ENCODE data around the gene ACP7.
"Not testable (repeated sequence)": the region's sequence is repeated elsewhere in the genome, so short reads cannot be mapped to it uniquely, and the experiment has no call there.

ACP7 gene

DNA sequence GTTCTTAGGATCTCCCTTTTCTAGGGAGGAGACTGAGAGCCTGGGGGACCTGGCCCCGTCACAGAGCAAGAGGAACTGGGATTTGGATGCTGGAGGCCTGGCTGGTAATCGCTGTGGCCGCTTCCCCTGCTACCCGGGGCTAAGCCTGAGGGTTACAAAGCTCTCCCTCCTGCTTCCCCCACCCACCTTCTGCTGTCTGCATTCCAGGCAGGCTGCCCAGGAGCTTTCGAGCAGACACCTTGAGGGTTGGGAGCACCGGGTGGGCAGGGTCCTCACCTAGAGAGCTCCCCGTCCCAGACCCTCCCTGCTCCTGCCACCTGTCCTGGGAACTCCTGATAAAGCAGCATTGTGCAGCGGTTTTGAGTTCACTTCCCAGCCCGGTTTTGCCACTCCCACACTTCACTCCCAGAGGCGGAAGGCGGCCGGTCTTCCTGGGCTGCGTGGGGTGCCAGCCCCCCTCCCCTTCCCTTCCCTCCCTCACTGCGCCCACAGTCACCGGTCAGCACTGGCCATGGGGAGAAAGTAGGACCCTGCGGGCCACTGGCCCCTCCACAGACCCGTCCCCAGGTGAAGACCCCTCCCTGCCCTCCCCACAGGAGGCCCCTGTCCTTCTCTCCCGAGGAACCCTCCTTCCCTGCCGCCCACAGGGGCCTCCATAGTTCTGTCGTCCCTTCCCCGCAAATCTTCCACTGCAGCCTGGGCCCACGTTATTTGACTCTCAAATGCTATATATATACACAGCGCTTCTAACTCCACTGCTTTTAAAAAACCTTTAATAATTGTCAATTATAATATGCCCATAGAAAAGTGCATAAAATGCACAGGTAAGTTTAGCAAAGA, 49.5 kb downstream of the ACP7 start:
- no peak for DNase-seq

DNA sequence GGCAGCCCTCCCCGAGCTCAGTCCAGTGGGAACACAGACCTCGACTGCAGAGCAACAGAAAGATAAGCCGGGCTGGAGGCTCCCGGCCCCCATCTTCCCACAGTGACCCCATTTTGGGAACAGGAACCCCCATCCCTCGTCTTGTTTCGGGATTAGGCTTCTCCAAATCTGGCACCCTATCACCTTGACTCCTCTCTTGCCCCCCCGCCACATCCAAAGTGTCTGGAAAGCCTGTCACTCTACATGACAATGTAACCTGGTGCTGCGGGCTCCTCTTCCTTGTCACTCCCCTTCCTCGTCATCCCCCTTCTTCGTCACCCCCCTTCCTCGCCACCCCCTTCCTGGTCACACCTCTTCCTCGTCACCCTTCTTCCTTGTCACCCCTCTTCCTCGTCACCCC, 51.5 kb downstream of the ACP7 start:
- no peak for DNase-seq

DNA sequence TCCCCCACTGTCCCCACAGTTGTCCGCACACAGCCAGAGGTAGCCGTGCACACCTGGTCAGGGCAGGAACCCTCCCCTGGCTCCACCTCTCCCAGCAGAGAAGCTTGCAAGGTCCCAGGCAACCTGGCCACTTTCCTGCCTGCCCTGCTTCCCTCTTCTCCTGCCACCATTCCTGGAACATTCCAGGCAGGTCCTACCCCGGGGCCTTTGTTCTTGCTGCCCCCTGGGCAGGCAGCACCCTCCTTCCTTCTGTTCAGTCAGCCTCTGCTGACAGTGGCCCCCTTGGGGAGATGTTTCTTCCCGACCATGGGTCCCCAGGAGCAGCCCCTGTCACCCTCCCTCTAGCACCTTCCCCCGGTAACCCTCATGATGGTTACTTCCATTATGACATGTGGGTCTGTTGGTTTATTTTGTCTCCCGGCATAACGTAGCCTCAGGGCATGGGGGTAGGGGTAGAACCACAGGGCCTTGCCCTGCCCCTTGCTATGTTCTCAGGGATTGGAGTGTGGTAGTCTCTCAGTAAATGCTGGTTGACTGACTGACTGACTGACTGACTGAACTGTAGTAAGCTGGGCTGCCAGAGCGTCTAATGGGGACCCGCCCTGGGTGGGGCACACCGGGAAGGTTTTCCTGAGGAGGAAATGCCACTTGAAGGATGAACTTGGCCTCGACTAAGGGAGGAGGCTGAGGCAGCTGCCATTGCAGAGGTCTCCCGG, 52.2 kb downstream of the ACP7 start:
- DNase-seq = no peak

DNA sequence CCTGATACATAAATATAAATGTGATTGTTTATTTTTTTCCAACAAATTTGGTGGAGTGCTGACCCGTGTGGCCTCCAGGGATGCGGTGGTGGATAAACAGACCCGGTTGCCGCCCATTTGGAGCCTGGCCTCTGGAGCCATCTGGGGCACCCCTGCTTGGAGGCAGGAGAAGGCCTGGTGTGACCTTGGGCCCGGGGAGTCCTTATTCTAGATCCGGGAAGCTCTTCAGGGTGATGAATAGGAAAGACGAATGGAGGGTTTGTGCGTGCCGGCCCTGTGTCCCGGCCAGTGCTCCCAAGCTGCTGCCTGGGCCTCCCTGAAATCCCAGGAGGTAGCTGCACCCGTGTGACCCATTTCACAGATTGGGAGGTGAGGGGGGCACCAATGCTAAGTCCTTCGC, 53.0 kb downstream of the ACP7 start:
- DNase-seq = no peak

DNA sequence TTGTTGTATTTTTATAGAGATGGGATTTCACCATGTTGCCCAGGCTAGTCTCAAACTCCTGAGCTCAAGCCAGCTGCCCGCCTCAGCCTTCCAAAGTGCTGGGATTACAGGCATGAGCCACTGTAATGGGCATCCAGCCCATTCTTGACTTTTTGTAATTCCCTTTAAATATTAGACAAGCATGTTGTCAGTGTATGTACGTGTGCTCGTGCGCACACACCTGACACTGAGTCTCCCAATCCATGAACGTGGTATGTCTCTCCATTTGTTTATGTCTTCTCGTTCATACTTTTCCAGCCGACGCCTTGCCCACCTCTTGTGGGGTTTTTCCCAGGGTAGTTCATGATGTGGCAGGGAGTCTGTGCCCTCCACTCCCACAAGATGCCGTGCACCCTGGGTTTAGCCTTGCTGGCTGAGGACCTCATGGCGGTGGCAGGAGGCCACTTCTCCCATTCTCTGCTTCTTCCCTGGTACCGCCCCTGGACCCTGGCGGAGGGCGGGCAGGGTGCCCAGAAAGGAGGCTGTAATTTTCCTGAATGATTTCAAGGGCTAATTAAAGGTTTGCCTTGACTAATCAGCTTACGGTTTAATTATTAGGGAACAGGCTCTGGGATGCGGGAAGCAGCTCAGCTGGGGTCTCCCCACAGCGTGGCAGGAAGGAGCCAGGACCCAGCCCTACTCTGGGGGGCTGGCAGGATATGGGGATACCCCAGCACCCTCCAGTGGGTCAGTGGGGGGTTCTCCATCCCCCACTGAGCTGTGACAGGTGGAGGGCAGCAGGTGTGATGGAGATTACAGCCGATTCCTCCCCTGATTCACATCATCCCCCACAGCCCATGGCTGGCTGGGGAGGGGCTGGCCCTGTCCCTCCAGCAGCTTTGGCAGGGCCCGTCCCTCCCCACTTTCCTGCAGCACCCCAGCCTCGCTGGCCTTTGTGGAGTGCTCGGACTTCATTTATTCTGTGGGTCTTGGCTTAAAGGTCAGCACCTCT, 54.3 kb downstream of the ACP7 start:
- peak; percentile 31 for DNase-seq

DNA sequence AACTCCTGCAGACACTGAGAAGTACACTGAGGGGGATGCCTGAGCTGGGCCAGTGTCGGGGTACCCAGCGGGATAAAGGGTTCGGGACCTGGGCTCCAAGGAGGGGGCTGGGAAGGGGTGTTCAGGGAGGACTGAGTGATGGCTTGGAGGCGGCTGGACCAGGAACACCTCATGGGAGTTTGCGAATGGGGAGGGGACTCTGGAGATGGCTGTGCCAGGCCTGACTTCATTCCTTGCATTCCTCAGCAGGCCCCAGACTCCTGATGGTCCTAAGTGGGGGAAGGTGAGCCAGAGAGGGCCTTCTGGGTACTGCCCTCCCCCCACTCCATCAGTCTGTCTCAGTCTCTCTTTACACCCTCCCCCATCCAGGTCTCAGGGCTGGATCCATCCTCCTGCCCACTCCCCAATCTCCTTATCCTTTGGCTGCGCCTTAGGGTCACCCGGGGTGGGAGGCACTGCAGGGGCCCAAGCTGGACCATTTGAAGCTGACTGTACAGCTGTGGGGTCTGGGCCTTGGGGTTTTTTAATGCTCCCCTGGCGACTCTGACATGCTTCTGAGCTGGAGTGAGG, 55.2 kb downstream of the ACP7 start:
- DNase-seq = no peak

DNA sequence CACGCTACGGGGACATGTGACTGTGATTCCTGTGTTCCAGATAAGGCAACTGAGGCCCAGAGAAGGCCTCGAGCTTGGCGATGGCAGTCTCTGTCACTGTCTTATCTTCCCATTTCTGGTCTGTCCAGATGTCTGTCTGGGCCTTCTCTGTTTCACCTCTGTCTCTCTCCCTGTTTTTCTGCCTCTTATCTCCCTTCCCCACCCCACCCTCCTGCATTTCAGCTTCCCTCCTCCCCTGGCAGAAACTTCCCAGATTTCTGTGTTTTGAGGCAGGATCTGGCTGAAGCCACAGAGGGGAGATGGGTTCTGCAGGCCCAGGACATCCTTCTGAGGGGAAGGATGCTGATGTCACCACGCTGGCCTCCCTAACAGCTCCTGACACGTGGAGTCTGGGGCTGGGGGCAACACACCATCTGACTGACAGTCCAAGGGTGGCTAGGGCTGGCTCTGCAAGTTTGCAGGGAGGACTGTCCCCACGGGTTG, 55.8 kb downstream of the ACP7 start:
- no peak for DNase-seq

DNA sequence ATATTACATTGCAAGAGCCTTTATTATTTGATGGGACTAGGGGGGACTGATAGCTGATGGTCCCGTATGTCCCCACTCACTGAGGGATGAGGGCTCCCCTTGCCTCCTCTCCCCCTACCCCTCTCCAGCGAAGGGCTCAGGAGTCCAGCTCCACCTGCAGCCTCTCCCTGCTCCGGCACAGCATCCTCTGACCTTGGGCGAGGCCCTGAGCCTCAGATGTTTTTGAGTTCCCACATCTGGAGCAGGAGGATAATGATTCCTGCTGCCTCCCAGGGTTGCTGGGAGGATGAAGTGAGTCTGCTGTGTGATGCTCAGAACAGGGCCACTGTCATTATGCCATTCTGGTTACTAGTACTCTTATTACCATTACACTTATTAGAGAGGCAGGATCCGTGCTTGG, 56.4 kb downstream of the ACP7 start:
- no peak for DNase-seq

DNA sequence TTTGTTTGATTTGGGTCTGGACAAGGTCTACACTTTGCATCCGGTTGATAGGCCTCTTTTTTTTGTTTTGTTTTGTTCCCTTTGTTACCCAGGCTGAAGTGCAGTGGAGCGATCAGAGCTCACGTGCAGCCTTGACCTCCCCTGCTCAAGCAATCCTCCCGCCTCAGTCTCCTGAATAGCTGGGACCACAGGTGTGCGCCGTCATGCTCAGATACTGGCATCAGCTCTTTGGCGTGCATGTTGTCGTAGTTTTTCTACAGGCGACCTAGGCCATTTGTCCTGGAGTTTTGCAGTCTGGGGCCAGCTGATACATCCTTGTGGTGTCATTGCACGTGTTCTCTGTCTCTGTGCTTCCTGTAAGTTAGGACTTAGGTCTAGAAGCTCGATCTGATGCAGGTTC, 57.8 kb downstream of the ACP7 start:
- DNase-seq = no peak

DNA sequence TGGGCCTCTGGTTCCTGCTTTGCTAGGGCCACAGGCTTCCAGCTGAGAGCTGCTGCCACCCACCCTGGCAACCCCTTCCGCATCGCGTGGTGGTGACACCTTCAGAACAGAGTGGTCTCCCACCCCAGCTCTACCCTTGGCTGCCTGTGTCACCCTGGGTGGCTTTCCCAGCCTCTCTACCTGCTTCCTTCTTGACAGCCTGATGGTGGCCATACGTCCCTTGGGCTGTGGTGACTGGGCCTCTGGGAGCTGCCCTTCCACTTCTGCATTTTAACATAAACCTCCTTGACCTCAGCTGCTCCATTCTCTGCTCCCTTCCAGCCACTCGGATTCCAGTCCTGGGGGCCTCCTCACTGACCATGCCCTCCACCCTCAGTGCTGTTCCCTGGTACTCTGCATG, 58.5 kb downstream of the ACP7 start:
- no peak for DNase-seq

DNA sequence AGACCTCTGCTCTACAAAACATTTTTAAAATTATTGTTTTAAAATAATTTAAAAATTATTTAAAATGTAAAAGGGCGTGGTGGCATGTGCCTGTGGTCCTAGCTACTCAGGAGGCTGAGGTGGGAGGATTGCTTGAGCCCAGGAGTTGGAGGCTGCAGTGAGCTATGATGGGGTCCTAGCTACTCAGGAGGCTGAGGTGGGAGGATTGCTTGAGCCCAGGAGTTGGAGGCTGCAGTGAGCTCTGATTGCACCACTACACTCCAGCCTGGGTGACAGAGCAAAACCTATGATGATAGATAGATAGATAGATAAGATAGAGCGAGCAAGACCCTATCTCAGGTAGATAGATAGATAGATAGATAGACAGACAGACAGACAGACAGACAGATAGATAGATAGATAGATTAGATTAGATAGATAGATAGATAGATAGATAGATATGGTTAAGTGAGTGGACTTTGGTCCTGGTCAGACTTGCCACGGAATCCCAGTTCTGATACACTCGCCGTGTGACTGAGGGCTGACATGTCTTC, 59.7 kb downstream of the ACP7 start:
- DNase-seq = not testable (repeated sequence)

DNA sequence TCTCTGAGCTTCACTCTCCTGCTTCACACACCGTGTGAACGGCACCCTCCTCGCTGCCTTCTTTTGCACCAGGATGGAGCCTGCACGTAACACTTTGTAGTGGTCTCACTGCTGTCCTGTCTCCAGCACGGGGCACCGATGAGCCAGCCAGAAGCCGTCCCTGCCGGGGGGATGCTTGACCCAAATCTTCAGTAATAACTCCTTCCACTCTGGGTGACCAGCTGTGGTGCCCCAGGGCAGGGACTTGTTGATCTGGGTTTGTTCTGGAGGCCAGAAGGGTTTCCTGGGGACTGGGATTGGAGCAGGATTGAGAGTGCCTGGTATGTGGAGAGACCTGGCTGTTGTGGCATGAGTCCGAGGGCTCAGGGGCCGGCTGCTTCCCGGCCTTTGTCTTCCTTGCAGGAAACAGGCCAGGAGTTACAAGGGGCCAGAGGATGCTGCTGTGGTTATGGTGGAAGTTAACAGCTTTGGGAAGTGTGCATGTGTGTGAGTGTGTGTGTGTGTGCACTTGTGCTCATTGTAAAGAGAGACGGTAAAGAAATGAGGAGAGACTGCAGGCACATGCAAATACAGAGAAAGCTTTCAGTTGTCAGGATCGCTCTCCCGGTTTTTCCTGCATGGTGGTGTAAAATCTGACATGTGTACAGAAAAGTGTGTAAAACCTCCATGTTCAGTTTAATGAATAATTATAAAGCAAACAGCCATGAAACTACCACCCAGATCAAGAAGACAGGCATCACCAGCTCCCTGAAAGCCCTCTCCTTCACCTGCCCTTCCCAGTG, 60.3 kb downstream of the ACP7 start:
- no peak for DNase-seq

DNA sequence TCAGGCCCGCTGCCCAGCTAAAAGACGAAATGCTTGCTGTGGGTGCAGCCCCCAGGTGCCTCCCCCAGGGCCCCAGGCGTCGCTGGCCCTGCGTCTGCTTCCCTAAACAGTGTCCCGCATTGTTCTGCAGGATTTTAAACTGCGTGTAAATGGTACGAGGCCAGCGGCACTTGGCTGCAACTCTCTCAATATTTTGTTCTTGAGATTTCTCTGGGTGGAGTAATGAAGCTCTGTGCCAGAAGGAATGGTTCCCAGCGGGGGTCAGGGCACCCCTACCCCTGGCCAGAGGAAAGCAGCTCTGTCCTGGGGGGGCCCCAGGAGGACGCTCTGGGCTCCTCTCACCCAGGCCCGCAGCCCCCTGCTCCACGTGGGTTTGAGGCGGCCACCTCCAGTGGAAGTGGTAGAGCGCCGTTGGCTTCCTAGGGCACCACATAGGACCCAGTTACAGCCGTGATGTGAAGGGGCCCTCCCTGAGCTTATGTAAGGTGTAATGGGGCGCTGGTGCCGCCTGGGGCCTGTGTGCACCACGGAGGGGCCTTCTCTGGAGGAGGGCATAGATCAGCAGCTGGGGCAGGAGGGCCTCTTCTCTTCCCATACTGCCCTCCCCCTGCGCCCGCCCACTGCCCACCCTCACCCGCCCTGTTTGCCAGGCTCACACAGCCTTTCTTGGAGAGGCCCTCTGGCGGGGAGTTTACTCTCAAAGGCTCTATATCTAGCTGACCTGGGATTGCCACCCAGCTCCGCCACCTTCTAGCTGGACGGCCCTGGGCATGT, 61.2 kb downstream of the ACP7 start:
- no peak for DNase-seq

DNA sequence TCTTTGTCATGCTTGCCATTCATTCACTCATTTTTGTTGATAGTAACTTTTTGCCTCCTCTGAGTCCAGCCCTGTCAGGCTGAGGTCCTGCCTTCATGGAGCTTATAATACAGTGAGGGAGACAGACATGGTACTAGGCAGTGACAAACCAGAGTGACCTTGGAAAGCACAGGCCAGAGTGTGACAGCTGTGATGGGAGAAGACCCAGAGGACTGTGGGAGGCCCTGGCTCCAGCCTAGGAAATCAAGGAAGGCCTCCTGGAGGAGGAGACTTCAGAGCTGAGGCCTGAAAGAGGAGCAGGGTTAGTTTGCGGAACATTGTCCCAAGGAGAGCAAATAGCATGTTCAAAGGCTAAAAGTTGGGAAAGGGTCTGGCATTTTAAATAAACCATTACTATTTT, 61.9 kb downstream of the ACP7 start:
- DNase-seq = no peak

DNA sequence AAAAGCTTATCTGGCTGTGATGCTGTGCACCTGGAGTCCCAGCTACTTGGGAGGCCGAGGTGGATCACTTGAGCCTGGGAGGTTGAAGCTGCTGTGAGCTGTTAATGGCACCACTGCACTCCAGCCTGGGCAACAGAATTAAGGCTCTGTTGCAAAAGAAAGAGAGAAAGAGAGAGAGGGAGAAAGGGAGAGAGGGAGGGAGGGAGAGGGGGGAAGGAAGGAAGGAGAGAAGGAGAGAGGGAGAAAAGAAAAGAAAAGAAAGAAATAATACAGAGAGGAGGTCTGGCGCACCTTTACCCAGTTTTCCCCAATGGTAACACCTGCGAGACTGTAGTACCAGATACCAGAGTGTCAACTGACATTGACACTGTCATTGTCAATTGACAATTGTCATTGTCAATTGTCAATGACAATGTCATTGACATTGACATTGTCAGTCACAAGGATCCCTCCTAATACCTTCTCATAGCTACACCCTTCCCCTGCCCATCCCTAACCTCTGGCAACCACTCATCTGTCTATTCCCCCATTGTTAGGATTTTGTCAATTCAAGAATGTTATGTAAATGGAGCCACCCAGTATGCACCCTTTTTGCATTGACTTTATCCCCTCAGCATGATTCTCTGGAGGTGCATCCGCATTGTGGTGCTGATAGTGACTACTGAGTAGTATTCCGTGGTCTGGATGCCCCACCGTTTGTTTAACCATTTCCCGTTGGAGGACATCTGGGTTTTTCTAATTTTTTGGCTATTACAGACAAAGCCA, 62.7 kb downstream of the ACP7 start:
- no peak for DNase-seq

DNA sequence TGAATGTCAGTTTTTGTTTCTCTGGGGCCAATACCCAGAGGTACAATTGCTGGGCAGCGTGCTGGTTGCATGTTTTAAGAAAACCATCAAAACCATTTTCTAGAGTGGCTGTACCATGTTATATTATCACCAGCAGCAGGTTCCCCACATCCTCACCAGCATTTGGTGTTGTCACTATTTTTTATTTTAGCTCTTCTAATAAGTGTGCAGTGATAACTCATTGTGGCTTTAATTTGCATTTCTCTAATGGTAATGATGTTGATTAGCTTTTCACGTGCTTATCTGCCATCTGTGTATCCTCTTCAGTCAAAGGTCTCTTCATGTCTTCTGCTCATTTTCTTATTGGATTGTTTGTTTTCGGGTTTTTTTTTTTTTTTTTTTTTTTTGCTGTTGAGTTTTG, 63.3 kb downstream of the ACP7 start:
- no peak for DNase-seq

DNA sequence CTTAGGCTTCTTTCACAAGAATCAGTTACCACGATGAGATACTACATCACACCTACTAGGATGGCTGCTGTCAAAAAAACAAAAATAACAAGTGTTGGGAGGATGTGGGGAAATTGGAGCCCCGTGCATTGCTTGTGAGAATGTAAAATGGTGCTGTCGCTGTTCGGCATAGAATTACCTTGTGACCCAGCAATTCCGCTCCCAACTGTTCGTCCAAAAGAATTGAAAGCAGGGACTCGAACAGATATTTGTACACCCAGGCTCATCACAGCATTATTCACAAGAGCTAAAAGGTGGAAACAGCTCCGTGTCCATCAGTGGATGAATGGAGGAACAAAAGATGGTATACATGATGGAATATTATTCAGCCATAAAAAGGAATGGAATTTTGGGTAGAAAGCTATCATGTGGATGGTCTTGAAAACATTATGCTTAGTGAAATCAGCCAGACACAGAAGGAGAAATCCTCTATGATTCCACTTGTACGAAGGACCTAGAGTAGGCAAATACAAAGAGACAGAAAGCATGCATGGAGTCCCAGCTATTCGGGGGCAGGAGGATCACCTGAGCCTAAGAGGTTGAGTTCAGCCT, 64.9 kb downstream of the ACP7 start:
- DNase-seq = no peak

DNA sequence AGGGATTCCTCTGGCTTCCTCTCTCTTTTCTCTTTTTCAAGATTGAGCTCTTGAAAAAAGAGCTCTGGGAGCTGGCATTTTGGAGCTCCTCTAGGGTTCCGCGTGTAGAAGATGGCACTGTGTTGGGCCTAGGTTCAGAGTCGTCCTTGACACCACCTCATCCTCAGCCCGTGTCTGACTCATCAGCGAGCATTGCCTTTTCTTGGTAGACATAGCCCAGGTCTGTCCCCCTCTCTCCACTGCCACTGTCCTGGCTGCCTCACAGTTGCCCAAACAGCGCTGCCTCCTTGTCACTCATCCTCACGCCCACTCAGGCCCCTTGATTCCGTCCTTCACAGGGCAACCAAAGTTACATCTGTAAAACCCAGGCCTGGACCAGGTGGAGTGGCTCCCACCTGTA, 66.1 kb downstream of the ACP7 start:
- no peak for DNase-seq

DNA sequence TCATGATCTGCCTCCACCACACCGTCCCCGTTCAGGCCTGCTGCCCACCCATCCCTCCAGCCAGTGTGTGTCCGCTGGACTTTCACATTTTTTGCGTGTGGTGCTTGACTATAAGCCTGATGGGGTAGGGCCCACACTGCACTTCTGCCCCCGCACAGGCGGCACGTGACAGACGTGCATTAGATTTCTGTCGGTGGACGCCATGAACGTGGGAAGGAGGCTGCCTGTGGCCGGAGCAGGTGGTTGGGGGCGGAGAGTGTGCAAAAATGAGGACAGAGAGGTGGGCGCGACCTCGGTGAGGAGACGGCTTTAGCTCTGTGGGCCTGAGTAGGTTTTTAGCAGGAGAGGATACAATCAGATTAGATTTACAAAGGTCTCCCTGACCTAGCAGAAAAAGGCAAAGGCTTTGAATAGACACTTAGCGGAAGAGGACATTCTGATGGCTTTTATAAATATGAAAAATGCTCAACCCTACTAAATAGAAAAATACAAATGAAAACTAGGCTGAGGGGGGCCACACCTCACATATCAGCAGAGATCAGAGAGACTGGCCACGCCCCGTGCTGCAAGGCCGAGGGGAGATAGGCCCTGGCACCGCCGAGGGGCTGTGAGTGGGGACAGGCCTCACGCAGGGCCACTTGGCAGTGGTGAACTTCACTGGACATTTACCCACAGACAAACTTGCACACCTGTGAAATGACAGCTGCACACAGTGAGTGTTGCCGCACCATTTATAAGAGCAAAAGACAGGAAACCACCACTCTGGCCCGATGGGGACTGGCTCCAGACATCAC, 66.8 kb downstream of the ACP7 start:
- no peak for DNase-seq
